Measurements from ENCODE around the gene FUT3. TPM values are rescaled to one million over a fixed set of nuclear protein-coding genes. Genes with fewer than 3 reads are reported as not detected.
"Not testable (repeated sequence)": the region's sequence is repeated elsewhere in the genome, so short reads cannot be mapped to it uniquely, and the experiment has no call there.

FUT3 gene
- total RNA-seq, 1 donor from 2014 or later: 20.9 TPM

GRCh38 chr19:5850743-5851293 is 431 bp downstream of the FUT3 start:
- H3K27ac ChIP-seq: peak overlapping the region; percentile 24
- no peak for DNase-seq (ENCODE audit: extremely low spot score in 2 of 2)
- no peaks in the 10 kb centered on the region for H3K9me3 ChIP-seq
- H3K4me1 ChIP-seq: peaks cover 5% of the 10 kb centered on the region
- TF ChIP-seq, protein P1, sequence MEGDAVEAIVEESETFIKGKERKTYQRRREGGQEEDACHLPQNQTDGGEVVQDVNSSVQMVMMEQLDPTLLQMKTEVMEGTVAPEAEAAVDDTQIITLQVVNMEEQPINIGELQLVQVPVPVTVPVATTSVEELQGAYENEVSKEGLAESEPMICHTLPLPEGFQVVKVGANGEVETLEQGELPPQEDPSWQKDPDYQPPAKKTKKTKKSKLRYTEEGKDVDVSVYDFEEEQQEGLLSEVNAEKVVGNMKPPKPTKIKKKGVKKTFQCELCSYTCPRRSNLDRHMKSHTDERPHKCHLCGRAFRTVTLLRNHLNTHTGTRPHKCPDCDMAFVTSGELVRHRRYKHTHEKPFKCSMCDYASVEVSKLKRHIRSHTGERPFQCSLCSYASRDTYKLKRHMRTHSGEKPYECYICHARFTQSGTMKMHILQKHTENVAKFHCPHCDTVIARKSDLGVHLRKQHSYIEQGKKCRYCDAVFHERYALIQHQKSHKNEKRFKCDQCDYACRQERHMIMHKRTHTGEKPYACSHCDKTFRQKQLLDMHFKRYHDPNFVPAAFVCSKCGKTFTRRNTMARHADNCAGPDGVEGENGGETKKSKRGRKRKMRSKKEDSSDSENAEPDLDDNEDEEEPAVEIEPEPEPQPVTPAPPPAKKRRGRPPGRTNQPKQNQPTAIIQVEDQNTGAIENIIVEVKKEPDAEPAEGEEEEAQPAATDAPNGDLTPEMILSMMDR (IDR thresholded peaks at IDR 0.05): no peak
- TF ChIP-seq POLR2AphosphoS5 (IDR thresholded peaks at IDR 0.05; ENCODE audit: insufficient read depth in 1 of 2, low read depth in 1 of 2): no peak
- TF ChIP-seq POLR2A (IDR thresholded peaks at IDR 0.05): no peak
- no peak overlapping the region for H3K4me3 ChIP-seq
- H3K27me3 ChIP-seq: no peaks in the 10 kb centered on the region
- H3K36me3 ChIP-seq: no peaks in the 10 kb centered on the region
- intact Hi-C loops (cut with DNase I): no loop called here

GRCh38 chr19:5850189-5850588 is 1.1 kb downstream of the FUT3 start:
- no peak for DNase-seq (ENCODE audit: extremely low spot score in 2 of 2)
- TF ChIP-seq POLR2A (IDR thresholded peaks at IDR 0.05) (no peak), POLR2AphosphoS5 (IDR thresholded peaks at IDR 0.05; ENCODE audit: insufficient read depth in 1 of 2, low read depth in 1 of 2) (no peak)
- TF ChIP-seq, protein P1 (IDR thresholded peaks at IDR 0.05): no peak
- intact Hi-C loops (cut with DNase I): no loop called here
- no peak overlapping the region for H3K27ac ChIP-seq
- H3K9me3 ChIP-seq: no peaks in the 10 kb centered on the region
- no peaks in the 10 kb centered on the region for H3K36me3 ChIP-seq
- no peak overlapping the region for H3K4me3 ChIP-seq
- no peaks in the 10 kb centered on the region for H3K27me3 ChIP-seq
- peaks cover 5% of the 10 kb centered on the region for H3K4me1 ChIP-seq

GRCh38 chr19:5848621-5849020 is 2.6 kb downstream of the FUT3 start:
- H3K36me3 ChIP-seq; H3K4me1 ChIP-seq; DNase-seq (ENCODE audit: extremely low spot score in 2 of 2); H3K27me3 ChIP-seq; H3K9me3 ChIP-seq; H3K27ac ChIP-seq; intact Hi-C loops (cut with DNase I); H3K4me3 ChIP-seq: not testable (repeated sequence)

DNA sequence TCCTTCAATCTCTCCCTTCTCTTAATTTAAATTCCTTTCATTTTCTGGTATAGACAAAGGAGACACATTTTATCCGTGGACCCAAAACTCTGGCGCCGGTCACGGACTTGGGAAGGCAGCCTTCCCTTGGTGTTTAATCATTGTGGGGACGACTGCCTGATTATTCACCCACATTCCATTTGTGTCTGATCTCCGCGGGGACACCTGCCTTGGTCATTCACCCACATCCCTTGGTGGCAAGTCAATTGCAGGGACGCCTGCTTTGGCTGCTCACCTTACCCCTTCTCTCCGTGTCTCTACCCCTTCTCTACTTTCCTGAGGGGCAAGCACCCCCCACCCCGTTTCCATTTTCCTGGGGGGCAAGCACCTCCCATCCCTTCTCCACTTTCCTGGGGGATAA is 3.4 kb downstream of the FUT3 start:
- DNase-seq (ENCODE audit: extremely low spot score in 2 of 2); H3K27ac ChIP-seq; H3K27me3 ChIP-seq; intact Hi-C loops (cut with DNase I); H3K4me1 ChIP-seq; H3K4me3 ChIP-seq; H3K36me3 ChIP-seq; H3K9me3 ChIP-seq: not testable (repeated sequence)

- Histone ChIP-seq H3K27me3 (no peaks in the 10 kb centered on the region), H3K9me3 (no peaks in the 10 kb centered on the region), H3K36me3 (no peaks in the 10 kb centered on the region), H3K4me3 (no peak overlapping the region), H3K4me1 (no peaks in the 10 kb centered on the region), H3K27ac (no peak overlapping the region)
- intact Hi-C loops (cut with DNase I): no loop called here
- no peak for TF ChIP-seq POLR2A (IDR thresholded peaks at IDR 0.05)
- TF ChIP-seq POLR2AphosphoS5 (IDR thresholded peaks at IDR 0.05; ENCODE audit: insufficient read depth in 1 of 2, low read depth in 1 of 2): no peak
- TF ChIP-seq, protein P1 (IDR thresholded peaks at IDR 0.05): no peak
- DNase-seq (ENCODE audit: extremely low spot score in 2 of 2): no peak
Measured at GRCh38 chr19:5844456-5845433, 6.5 kb downstream of the FUT3 start.

Measured in vagina (tissue), 2 donors.